Panc1 (cell line): ENCODE measurements around the gene APOA1. TPM values are rescaled to one million over a fixed set of nuclear protein-coding genes. Genes with fewer than 3 reads are reported as not detected.

Experiments used
- ATAC-seq: fragments of 200-7000 bp; cut with Tn5 transposase; 2 replicates; pipeline ENCODE4 v1.9.1; 2020; ENCODE audit warnings: mild to moderate bottlenecking, moderate library complexity
- BruUV-seq: library from RNA; stranded (reverse); fragments of 400-500 nt; replicated peaks from 2 replicates; lab custom pipeline; 2021; lab: Mats Ljungman, UMichigan
- CTCF ChIA-PET: fragments of 300-600 bp; sonication (Branson Sonifier 250); formaldehyde crosslinking; loops from one replicate; lab custom pipeline; 2022; ENCODE audit warnings: antibody characterized with exemption; lab: Charles Lee
- POLR2A ChIA-PET: fragments of 300-600 bp; sonication (Branson Sonifier 250); formaldehyde crosslinking; loops from one replicate; lab custom pipeline; 2022; ENCODE audit warnings: antibody characterized with exemption; lab: Charles Lee
- DNase-seq: peaks from one replicate; pipeline ENCODE4 v3.0.0-alpha.2; 2010; ENCODE audit warnings: low read depth, low spot score
- H3K27ac ChIP-seq: 2 replicates; pipeline ENCODE4 v1.5.1; 2011; ENCODE audit warnings: mild to moderate bottlenecking, low read length, inconsistent platforms
- H3K27me3 ChIP-seq: fragments of 200-500 bp; sonication (Bioruptor generic); 2 replicates; pipeline ENCODE4 v1.6.0; 2014; ENCODE audit warnings: low read length, inconsistent platforms; ENCODE audit not compliant: control insufficient read depth, insufficient read depth
- H3K36me3 ChIP-seq: fragments of 200-500 bp; sonication (Bioruptor generic); 2 replicates; pipeline ENCODE4 v1.5.1; 2014; ENCODE audit warnings: inconsistent platforms, mild to moderate bottlenecking, low read length, moderate library complexity; ENCODE audit not compliant: control insufficient read depth, insufficient read depth
- H3K4me1 ChIP-seq: 2 replicates; pipeline ENCODE4 v1.5.1; 2011; ENCODE audit warnings: inconsistent platforms, mild to moderate bottlenecking, low read length, moderate library complexity; ENCODE audit not compliant: control insufficient read depth, insufficient read depth
- H3K4me3 ChIP-seq, 2 experiments: 2 replicates each; pipeline ENCODE4 v1.5.1; 2011 to 2012; ENCODE audit warnings: low read depth in 2 of 2, low read length in 2 of 2, mild to moderate bottlenecking in 2 of 2, inconsistent platforms in 1 of 2, moderate library complexity in 1 of 2
- H3K9me3 ChIP-seq: fragments of 200-500 bp; sonication (Bioruptor generic); 2 replicates; pipeline ENCODE4 v1.5.1; 2014; ENCODE audit warnings: low read depth, mild to moderate bottlenecking, inconsistent platforms, low read length, moderate library complexity; ENCODE audit not compliant: control insufficient read depth, insufficient read depth
- CTCF ChIP-seq: fragments of 450-650 bp; IDR thresholded peaks from 2 replicates; pipeline ENCODE4 v1.5.1; 2017; ENCODE audit warnings: mild to moderate bottlenecking
- POLR2AphosphoS5 ChIP-seq: IDR thresholded peaks from 2 replicates; pipeline ENCODE4 v1.6.1; 2012; ENCODE audit warnings: mild to moderate bottlenecking, low read depth, low read length, moderate library complexity
- SIN3A ChIP-seq: IDR thresholded peaks from 2 replicates; pipeline ENCODE4 v1.6.1; 2012; ENCODE audit warnings: low read depth, mild to moderate bottlenecking, low read length, moderate library complexity, borderline replicate concordance; ENCODE audit not compliant: insufficient read depth
- TCF7L2 ChIP-seq: IDR thresholded peaks from 2 replicates; pipeline ENCODE4 v1.6.1; 2011; ENCODE audit warnings: mild to moderate bottlenecking, low read depth, low read length, inconsistent platforms
- in situ Hi-C: cut with HindIII; loops from 2 replicates; pipeline ENCODE4 v1.10.0; 2016; ENCODE audit warnings: low sequenced_read_pairs, low pct_unique_long_range_greater_than_20kb
- intact Hi-C: fragments of 100-400 bp; cut with micrococcal nuclease; formaldehyde crosslinking; loops from one replicate; pipeline ENCODE4 v1.10.0; 2022; ENCODE audit not compliant: unreplicated experiment
- total RNA-seq: library from RNA; stranded (reverse); gene quantifications from one replicate; pipeline ENCODE4 v1.2.1, GENCODE V29; 2021; ENCODE audit not compliant: unreplicated experiment
- TF ChIP-seq, protein P1 (sequence below), 2 experiments: IDR thresholded peaks; 2 replicates each; pipeline ENCODE4 v1.6.1; 2011 to 2012; ENCODE audit warnings: low read depth in 2 of 2, control low read depth in 1 of 2, low read length in 1 of 2, mild to moderate bottlenecking in 1 of 2, moderate library complexity in 1 of 2; ENCODE audit not compliant: insufficient read depth in 1 of 2

The APOA1 gene
- total RNA-seq, 1 experiment from 2014 or later = 1.7 TPM

DNA sequence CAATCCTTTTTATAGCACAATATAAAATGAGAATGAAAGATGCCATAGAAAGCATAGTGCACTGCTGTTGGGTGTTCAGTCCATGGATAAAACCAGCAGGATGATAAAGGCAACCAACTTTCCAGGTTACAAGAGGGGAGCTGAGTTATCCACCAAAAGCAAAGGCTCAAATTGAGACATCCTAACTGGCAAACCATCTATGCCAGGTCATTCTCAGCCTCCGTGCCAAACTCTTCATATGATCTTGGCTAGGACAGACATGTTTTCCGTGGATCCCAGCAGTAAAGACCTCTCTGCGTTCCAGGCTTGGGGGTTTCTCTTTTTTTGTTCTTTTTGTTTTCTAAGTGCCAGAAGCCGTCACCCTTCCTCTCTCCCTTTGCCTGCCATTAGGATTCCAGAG is 7.3 kb upstream of the APOA1 start:
- in situ Hi-C loops = no loop called here
- ATAC-seq = no peak
- ChIA-PET POLR2A (no interaction called here), CTCF (no interaction called here)
- Histone ChIP-seq H3K36me3 (no peaks in the 10 kb centered on the region; the same call in none of the 2 replicates), H3K27ac (no peak overlapping the region), H3K4me1 (no peaks in the 10 kb centered on the region), H3K27me3 (no peaks in the 10 kb centered on the region), H3K9me3 (no peaks in the 10 kb centered on the region), H3K4me3 (no peak overlapping the region)
- DNase-seq = no peak
- TF ChIP-seq SIN3A = no peak
- TF ChIP-seq TCF7L2 = no peak
- TF ChIP-seq, protein P1, sequence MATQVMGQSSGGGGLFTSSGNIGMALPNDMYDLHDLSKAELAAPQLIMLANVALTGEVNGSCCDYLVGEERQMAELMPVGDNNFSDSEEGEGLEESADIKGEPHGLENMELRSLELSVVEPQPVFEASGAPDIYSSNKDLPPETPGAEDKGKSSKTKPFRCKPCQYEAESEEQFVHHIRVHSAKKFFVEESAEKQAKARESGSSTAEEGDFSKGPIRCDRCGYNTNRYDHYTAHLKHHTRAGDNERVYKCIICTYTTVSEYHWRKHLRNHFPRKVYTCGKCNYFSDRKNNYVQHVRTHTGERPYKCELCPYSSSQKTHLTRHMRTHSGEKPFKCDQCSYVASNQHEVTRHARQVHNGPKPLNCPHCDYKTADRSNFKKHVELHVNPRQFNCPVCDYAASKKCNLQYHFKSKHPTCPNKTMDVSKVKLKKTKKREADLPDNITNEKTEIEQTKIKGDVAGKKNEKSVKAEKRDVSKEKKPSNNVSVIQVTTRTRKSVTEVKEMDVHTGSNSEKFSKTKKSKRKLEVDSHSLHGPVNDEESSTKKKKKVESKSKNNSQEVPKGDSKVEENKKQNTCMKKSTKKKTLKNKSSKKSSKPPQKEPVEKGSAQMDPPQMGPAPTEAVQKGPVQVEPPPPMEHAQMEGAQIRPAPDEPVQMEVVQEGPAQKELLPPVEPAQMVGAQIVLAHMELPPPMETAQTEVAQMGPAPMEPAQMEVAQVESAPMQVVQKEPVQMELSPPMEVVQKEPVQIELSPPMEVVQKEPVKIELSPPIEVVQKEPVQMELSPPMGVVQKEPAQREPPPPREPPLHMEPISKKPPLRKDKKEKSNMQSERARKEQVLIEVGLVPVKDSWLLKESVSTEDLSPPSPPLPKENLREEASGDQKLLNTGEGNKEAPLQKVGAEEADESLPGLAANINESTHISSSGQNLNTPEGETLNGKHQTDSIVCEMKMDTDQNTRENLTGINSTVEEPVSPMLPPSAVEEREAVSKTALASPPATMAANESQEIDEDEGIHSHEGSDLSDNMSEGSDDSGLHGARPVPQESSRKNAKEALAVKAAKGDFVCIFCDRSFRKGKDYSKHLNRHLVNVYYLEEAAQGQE (IDR thresholded peaks at IDR 0.05; ENCODE audit: insufficient read depth in 1 of 2, low read depth in 2 of 2, low read length in 1 of 2) = no peak
- no peak for TF ChIP-seq POLR2AphosphoS5
- no peak for TF ChIP-seq CTCF
- no TSS peak for BruUV-seq
- intact Hi-C loops = no loop called here

DNA sequence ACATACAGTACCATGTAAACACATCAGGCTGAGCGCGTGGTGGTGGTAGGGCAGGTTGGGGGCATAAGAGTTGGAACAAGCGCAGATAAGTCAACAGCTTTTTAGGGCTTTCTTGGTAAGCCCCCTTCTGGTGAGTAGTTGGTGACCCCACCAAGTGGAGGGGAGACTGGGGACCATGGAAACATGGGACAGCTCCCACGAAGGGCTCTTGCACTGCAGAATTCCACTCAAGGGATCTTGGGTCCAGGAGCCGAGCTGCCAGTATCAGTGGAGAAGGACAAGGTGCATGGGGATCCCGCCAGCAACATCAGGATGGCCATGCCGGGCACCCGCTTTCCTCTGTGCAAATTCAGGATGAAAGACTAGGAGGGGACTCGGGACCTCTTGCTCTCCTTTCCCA is 6.2 kb upstream of the APOA1 start:
- Histone ChIP-seq H3K4me1 (no peaks in the 10 kb centered on the region), H3K4me3 (no peak overlapping the region), H3K36me3 (no peaks in the 10 kb centered on the region; the same call in 1 of the 2 replicates), H3K9me3 (no peaks in the 10 kb centered on the region), H3K27ac (no peak overlapping the region), H3K27me3 (no peaks in the 10 kb centered on the region)
- no peak for DNase-seq
- POLR2A ChIA-PET = no interaction called here
- CTCF ChIA-PET = no interaction called here
- TF ChIP-seq SIN3A = no peak
- in situ Hi-C loops (no loop called here), intact Hi-C loops (no loop called here)
- no peak for ATAC-seq
- TSS peak; percentile 51 for BruUV-seq

DNA sequence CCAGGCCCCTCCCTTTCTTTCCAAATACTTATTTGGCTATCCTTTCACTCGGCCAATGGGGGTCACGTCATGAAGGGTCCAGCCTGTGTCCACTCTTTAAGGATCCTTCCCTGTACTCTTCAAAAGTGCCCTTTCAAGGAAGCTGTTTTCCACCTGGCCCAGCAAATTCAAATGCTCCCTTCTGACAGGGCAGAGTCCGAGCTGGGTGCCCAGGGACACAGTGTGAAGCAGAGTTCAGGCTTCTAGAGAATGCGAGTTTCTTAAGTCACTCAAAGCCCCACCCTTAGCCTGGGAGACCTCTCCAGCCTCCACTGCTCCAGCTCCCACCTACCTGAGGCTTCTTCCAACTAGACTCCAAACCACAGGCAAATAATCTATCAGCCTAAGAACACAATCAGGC is 5.5 kb upstream of the APOA1 start:
- Histone ChIP-seq H3K4me3 (no peak overlapping the region), H3K27ac (no peak overlapping the region), H3K36me3 (no peaks in the 10 kb centered on the region; the same call in 1 of the 2 replicates), H3K4me1 (no peaks in the 10 kb centered on the region), H3K27me3 (no peaks in the 10 kb centered on the region), H3K9me3 (no peaks in the 10 kb centered on the region)
- in situ Hi-C loops = no loop called here
- no peak for DNase-seq
- ChIA-PET CTCF (no interaction called here), POLR2A (no interaction called here)
- BruUV-seq = no TSS peak
- intact Hi-C loops = no loop called here
- no peak for ATAC-seq
- TF ChIP-seq SIN3A (no peak), CTCF (no peak), POLR2AphosphoS5 (no peak), TCF7L2 (no peak)
- TF ChIP-seq, protein P1 (IDR thresholded peaks at IDR 0.05; ENCODE audit: insufficient read depth in 1 of 2, low read depth in 2 of 2, low read length in 1 of 2) = no peak
